GM19239 (cell line): Measurements from ENCODE around the gene CPN1.
"Not testable (repeated sequence)": the region's sequence is repeated elsewhere in the genome, so short reads cannot be mapped to it uniquely, and the experiment has no call there.

Experiments used
- DNase-seq: peaks from one replicate; pipeline ENCODE4 v3.0.0; 2011; ENCODE audit warnings: low spot score; ENCODE audit not compliant: insufficient read length
- FAIRE-seq: peaks from 2 replicates; lab custom pipeline; 2011; peaks lifted over from hg19 to GRCh38; lab: Jason Lieb, UNC

Gene CPN1

DNA sequence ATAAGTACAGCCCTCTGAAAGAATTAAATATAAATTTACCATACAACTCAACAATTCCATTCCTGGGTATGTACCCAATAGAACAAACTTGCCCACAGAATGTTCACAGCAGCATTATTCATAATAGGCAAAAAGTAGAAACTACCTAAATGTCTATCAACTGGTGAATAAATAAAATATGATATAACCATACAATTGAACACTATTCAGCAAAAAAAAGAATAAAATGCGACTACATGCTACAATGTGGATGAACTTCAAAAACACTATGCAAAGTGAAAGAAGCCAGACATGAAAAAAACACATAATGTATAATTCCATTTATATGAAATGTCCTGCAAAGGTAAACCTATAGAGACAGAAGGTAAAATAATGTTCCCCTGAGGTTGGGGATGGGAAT is 2.0 kb upstream of the CPN1 start:
- FAIRE-seq = no peak

DNA sequence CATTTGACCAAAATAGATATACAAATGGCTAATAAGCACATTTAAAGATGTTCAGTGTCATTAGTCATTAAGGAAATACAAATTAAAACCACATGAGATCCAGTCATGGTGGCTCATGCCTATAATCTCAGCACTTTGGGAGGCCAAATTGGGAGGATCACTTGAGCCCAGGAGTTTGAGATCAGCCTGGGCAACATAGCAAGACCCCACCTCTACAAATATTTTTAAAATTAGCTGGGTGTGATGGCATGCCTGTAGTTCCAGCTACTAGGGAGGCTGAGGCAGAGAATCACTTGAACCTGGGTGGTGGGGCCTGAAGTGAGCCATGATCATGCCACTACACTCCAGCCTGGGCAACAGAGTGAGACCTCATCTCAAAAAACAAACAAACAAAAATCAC is 607 bp upstream of the CPN1 start:
- not testable (repeated sequence) for DNase-seq, FAIRE-seq

More for the DNA sequence above, 2.0 kb upstream of the CPN1 start:
- DNase-seq = no peak

DNA sequence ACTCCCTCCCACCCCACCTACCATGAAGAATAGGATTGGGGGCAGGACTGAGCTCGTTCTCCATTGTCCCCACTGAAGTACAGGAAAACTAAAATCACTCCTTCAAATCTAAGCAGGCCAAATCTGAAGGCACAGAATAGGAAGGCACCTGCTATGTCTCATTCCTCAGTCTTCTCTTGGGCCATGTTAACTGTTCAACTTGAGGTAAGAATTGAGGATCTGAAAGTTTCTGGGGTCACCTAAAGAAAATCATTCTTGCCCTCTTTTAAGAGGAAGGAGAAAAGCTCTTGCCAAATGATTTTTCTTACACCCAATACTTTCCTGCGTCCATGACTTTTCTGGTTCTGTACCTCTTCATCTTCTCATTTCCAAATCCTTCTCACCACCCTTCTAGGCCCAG is 4.9 kb downstream of the CPN1 start:
- DNase-seq = no peak
- FAIRE-seq = no peak

DNA sequence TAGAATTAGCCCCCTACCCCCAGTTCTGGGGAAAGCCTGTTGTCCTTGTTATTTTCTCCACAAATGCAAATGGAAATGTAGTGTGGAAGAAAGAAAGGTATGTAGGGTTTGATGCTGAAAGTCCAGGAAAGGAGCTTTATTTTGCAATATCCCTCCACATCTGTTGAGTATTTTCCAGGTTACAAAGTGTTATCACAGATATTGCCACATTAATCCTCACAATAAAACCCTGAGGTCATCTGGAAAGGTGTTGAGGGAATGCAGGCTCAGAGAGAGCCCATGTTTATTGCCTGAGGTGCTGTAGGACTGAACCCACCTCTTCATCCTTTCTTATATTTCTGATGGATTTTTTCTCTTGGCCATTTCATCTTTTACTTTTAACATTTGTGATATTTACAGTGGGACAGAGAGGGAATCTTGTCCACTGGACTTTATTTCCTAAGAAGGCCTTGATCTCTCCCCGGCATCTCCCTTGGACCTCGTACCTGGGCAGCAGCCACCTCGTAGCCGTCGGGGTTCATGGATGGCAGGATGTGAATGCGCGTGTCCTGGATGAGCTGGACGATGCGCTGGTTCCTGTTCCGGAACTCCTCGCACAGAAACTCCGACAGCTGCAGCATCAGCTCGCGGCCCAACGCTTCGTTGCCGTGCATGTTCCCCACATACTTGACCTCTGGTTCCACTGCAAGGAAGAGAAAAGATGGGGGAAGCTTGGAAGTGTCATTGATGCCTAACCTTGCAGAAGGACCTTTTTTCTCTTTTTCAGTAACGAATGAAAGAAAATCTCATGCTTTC is 6.0 kb downstream of the CPN1 start:
- no peak for FAIRE-seq

GRCh38 chr10:100072514-100072913 is 9.2 kb downstream of the CPN1 start:
- DNase-seq (no peak), FAIRE-seq (no peak)

More for the DNA sequence above, 6.0 kb downstream of the CPN1 start:
- no peak for DNase-seq

GRCh38 chr10:100071529-100071928 is 10.1 kb downstream of the CPN1 start:
- FAIRE-seq (no peak), DNase-seq (no peak)

DNA sequence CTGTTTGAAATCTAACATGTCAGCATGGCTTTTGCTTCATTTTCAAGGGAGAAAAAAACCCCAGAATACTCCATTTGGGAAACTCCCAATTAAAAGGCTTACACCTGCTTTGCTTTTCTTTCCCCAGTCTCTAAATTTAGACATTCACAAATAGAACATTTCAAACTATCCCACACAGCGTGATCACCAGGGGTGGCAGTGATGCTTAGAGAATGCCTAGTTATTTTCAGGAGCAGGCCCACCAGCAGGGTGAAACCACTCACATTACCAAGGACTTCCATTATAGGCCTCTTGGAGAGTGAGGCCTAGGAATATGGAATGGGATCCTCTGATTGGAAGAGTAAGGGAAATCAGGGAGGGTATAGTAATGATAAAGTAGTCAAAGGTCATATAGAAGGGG is 14.2 kb downstream of the CPN1 start:
- no peak for FAIRE-seq

DNA sequence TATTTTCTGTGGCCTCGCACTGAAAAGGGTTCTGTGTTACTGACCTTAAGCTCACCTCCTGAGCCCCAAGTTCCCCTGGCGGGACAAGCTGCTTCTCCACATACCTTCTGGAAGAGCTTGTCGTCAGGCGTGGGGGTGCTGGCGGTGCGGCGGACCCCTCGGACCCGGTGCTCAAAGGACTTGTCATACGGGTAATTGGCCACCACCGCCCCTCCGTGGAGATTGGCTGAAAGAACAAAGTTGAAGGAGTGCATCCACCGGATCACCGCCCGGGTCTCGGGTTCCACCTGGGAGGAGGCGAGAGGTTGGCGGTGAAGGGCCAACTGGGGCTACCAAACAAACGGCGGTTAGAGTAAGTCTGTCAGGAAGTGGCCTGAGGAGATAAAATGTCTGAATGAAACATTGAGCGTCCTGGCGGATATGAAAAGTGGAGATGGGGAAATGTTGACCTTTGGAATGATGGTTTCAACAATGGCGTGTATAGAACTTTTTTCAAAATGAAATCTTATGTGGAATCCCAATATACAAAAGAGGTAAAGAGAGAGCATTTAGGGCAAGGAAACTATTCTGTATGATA is 16.5 kb downstream of the CPN1 start:
- FAIRE-seq (no peak), DNase-seq (no peak)

More for the DNA sequence above, 14.2 kb downstream of the CPN1 start:
- DNase-seq = no peak

- DNase-seq (no peak), FAIRE-seq (no peak)
Measured at GRCh38 chr10:100061401-100061800, 20.3 kb downstream of the CPN1 start.

DNA sequence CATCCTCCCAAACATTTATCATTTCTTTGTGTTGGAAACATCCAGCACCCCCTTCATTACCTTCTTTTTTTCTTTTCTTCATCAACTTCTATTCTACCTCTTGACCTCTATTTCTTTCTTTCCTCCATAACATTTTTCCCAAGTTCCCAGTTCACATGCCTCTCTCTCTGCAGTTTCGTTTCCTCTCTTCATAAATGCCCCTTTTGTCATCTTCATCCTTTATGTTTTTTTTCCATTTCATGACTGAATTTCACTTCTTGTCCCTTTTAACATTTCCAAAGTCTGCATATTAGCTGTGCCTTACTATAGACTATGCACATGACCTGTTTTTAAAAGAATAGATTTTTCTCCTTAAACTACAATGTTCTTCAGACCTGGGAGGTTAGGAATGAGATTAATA is 23.7 kb downstream of the CPN1 start:
- no peak for FAIRE-seq
- no peak for DNase-seq

DNA sequence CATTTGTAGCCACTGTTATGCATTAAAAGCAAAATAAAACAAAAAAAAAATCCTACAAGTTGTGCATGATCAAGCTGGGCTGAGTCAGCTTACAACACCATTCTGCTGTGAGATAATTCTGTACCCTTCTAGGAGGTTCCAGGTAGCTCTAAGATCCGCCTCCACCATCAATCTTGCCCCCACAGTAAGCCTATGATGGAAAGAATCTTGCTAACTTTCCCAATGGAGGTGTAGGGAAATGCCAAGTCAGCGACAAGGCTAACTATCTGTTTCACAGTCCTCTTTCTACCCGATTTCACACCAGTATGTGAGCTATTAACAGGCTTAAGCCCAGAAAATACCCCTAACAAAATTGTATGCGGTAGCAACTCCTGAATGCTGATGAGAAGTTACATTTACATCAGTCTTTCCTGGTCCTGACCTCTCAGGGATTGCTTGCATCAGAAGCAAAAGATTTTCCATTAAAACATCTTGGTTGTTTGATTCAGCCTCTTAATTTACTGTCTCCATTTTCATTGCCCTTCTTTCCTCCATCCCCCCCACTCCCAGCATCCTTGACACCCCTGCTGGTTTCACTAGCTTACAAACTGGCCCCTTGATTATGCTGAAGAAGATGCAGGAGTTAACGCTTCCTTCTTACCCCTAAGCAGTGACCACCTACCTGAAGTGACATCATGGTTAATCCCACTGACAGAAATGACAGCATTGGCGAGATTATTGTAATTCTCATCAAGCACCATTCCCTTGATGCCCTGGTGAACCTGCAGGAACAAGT is 27.8 kb downstream of the CPN1 start:
- FAIRE-seq (no peak), DNase-seq (no peak)

GRCh38 chr10:100046021-100046486 is 35.6 kb downstream of the CPN1 start:
- FAIRE-seq (peak; percentile 52), DNase-seq (peak; percentile 36)

DNA sequence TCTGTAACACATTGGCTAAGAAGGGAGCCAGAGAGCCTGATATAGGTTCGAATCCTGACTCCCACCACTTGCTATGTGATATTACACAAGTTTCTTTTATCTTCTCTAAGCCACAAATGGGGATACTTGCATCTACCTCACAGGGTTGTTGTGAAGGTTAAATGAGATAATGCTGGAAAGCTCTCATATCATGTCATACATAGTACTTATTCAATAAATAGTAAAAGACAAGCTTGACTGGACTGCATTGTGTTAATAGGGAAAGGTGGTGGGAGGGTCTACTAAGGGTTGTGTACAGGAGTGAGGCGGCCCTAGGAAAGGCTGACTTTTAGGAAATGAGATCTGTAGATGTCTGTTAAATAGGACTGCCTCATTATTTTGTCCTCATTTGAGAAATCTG is 36.1 kb downstream of the CPN1 start:
- DNase-seq = no peak
- FAIRE-seq = no peak

DNA sequence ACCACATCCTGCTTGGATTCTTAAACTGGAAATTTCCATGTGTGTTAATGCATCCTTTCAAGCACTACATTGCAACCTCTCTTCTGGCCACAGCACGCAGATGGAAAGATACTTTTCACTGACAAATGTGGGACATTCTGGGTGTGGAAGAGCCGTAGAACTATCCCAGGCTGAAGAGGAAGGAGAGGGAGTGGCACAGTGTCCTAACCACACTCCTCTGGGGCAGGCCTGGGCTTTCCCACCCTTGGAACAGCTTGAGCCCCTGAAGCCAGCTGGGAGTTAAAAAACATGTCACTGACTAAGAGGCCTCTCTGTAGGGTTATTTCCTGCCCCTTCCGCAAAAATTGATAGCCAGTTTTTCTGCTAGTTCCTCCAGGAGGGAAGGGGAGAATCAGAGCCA is 37.9 kb downstream of the CPN1 start:
- FAIRE-seq (no peak), DNase-seq (no peak)

DNA sequence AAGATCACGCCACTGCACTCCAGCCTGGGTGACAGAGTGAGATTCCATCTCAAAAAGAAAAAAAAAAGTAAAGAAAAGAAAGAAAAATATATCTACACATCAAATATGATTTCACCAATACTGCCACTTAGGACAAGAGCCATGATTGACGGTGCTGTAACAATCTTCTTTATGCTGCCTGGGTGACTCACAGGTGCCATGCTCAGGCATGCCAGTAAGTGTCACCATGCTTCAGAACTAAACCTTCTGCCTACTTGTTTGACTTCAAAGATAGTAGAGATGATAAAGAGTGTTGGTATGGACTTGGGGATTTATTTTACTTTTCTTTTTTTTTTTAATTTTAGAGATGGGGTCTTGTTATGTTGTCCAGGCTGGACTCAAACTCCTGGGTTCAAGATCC is 38.3 kb downstream of the CPN1 start:
- FAIRE-seq = no peak
- no peak for DNase-seq

DNA sequence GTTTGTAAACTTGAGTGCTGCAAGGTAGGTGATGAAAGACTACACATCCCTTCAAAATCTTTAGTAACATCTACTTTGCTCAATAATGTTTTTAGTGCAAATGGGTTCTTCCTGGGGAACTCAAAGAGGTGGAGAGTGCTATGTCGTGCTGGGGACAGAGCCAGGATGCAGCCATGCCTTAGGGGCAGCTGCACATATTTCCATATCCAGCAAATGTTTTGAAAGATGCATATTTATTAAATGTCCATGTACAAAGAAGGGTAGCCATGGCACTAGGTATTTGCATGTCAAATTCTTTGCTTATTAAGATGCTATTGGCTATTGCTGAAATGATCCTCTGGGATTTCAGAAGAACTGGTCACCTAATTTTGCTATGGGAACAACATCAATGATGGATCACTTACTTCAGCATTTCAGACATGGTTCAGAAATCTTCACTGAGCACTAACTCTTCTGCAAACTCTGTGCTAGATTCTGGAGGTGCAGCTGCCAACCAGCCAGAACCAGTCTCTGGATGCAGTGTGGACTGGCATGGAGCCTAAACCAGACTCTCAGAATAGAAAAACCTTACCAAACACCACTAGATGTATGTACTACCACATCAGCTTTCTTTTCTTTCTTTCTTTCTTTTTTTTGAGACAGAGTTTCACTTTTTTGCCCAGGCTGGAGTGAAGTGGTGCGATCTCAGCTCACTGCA is 40.2 kb downstream of the CPN1 start:
- DNase-seq = no peak
- no peak for FAIRE-seq

DNA sequence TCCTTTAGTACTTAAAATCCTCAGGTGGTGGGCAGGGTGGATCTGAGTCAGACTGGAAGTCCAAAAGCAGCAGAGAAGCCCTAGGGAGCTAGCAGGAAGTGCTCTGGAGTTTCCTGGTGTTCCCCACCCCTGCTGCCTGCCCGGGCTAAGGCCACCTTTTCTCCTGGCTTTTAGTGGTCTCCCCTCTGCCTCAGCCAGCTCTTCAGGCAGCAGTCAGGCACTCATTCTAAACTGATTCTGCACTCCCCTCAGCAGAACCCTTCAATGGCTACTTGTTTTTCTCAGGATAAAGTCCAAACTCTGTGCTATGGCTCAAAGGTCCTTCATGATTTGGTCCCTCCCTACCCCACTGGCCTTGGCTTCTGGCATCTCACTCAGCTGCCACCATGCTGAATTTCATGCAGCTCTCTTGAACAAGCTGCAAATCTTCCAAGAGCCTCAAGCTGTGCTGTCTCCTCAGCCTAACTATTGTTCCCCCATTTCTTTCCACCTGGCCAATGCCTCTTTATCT is 43.1 kb downstream of the CPN1 start:
- DNase-seq = no peak
- FAIRE-seq = no peak

GRCh38 chr10:100037758-100038315 is 43.8 kb downstream of the CPN1 start:
- FAIRE-seq = no peak
- DNase-seq = no peak

- no peak for DNase-seq
- FAIRE-seq = no peak
Measured at GRCh38 chr10:100036850-100037249, 44.8 kb downstream of the CPN1 start.
